Lower leg skin (tissue), 3 donors: ENCODE data around the gene PERM1.

Source experiments
- CTCF ChIP-seq, 3 donors: fragments of 450-650 bp; IDR thresholded peaks; one replicate each; pipeline ENCODE4 v1.5.1; 2016; ENCODE audit warnings: antibody characterized with exemption in 3 of 3, mild to moderate bottlenecking in 3 of 3, moderate library complexity in 2 of 3
- POLR2A ChIP-seq, 2 donors: fragments of 450-650 bp; IDR thresholded peaks; one replicate each; pipeline ENCODE4 v1.6.1; 2016 to 2017; ENCODE audit warnings: antibody characterized with exemption in 2 of 2, mild to moderate bottlenecking in 1 of 2, moderate library complexity in 1 of 2

- TF ChIP-seq CTCF (IDR thresholded peaks at IDR 0.05) (no peak), POLR2A (IDR thresholded peaks at IDR 0.05) (no peak)
Measured at GRCh38 chr1:979744-980072, 2.2 kb downstream of the PERM1 start.
